ENCODE measurements around the gene NUB1.

NUB1 gene

GRCh38 chr7:151389768-151390597 is 48.4 kb downstream of the NUB1 start:
- no peak for DNase-seq (ENCODE audit: low read depth)

- DNase-seq (ENCODE audit: low read depth), result no peak
Measured at GRCh38 chr7:151390598-151391357, 49.2 kb downstream of the NUB1 start.

DNA sequence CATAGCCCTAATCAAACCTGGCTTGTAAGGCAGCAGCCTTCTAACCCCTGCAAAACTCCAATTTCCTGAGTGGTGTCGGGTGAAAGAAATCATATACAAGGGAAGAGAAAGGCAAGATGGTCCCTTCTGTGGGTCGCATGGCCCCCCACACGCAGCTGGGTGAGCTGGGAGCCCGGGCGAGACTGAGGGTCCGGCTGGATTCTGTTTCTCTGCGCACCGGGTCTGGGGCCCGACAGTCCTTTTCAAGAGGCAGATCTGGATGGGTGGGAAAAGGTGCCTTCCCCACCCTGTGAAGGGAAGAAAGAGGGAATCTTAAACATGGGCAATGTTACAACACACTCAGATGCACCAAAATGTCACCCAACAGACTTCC is 49.7 kb downstream of the NUB1 start:
- DNase-seq (ENCODE audit: low read depth), result no peak

DNA sequence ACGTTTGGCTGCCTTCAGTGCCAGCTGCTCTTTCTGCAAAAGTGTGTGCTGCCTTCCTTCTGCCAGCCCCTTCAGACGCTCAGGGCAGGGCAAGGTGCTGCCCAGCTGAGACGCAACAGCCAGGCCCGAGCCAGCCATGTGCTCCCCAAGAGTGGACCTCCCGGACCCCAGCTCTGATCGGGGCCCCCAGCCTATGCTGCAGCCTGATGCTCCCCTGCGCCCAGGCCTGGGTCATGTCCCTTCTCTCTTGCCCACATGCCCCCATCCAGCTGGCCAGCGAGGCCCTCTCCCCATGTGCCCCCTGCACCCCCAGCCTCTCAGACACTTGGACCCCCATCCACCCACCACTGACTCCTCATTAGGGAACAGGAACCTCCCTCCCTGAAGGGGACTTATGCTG is 50.4 kb downstream of the NUB1 start:
- DNase-seq (ENCODE audit: low read depth), result no peak

DNA sequence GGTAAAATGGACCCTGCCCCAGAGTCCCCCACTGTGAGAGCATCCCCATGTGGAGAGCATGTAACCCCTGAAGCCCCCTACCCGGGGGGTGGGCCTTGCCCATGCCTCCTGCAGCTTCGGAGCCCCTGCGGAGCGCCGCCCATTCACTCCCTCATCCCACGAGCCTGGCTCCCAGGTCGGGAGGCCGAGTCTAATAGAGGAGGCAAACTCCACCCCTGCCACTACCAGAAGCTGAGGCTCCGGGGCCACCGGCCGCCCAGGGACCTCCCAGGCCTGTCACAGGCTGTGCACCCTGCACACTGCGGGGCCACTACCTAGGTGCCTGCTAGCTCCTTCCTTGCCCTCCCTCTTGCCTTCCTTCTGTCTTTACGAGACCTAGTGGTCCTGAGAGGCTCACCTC is 50.8 kb downstream of the NUB1 start:
- DNase-seq (ENCODE audit: low read depth), result no peak

DNA sequence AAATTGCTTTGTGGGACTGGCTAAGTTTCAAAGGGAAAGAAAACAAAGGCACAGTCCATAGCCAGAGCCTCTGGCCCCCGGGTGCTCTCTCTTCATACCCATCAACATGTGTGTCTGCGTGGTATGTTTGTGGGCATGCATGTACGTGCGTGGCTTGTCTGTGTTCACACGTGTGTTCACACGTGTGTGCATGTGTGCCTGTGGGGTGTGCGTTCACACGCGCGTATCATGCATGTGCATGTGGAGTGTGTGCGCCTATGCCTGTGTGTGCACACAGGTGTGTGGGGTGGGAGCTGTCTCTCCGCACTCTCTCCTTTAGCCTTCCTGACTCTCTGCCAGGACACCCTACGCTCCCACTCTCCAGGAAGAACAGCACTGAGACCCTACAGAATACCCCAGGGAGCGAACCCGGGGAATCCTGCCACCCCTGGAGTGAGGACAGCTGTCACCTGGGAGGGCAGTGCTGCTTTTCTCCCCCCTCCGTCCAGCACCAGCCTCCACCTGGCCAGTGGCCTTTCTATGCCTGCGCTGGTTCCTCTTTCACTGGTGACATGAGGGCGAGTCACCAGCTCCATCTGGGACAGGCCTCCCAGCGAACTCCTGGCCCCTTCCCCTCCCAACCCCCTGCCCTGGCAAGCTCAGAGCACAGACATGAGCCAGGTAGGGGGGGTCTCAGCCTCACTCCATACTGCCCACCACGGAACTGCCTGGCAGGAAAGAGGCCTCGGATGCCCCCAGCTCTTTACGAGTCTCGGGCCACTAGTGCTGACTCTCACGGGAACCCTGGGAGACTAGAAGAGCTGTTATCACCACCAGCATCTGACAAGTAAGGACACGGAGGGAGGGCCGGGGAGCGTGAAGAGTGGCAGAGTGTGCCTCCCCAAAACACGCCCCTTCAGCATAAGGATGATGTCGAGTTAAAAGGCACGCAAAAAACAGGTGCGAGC is 51.7 kb downstream of the NUB1 start:
- no peak for DNase-seq (ENCODE audit: low read depth)

- no peak for DNase-seq (ENCODE audit: low read depth)
Measured at GRCh38 chr7:151394076-151395035, 52.7 kb downstream of the NUB1 start.

DNA sequence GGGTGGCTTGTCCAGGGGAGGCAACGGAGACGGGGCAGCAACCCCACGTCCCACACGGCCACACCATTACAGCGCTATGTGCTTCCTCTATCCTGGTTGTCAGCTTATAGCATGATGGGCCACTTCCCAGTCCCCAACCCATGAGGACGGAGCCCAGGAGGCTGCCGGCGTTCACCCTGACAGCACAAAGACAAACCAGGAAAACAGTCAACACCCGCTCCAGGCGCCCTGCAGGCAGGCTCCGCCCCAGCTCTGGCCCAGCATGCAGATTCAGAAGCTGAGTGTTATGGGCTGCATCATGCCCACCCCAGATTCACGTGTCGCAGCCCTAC is 53.4 kb downstream of the NUB1 start:
- DNase-seq (ENCODE audit: low read depth), result no peak

GRCh38 chr7:151396328-151396970 is 54.8 kb downstream of the NUB1 start:
- no peak for DNase-seq (ENCODE audit: low read depth)

- DNase-seq (ENCODE audit: low read depth), result no peak
Measured at GRCh38 chr7:151397026-151397425, 55.4 kb downstream of the NUB1 start.

GRCh38 chr7:151398446-151399304 is 57.1 kb downstream of the NUB1 start:
- DNase-seq (ENCODE audit: low read depth), result no peak

DNA sequence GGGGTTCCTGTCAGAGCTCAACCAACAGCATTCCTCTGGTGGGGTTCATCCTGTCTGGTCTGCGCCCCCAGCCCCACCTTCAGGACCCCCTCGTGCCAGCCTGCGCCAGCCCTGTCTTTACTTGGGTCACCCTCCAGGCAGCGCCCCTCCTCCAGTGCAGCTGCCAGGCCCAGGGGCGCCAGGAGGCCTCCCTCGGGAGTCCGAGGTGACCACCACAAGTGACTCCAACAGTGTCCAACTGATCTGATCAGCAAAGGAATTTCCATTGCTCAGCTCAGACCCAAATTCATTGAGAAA is 57.6 kb downstream of the NUB1 start:
- no peak for DNase-seq (ENCODE audit: low read depth)

DNA sequence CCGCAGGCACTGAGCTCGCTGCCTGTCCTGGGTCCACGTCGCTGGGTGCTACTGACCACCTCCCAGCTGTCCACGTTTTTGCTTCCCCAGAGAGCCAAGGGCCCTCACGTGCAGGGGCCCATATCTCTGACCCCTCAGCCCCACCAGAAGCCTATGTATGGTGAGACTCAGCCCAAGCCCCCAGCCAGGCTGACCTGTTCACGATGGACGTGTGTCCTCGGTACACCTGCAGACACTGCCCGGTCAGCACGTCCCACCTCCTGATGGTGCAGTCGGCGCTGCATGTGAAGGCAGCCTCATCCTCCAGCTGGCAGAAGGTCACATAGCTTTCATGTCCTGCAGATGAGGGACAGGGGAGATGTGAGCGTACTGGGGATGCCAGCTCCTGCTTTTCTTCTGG is 58.3 kb downstream of the NUB1 start:
- no peak for DNase-seq (ENCODE audit: low read depth)

DNA sequence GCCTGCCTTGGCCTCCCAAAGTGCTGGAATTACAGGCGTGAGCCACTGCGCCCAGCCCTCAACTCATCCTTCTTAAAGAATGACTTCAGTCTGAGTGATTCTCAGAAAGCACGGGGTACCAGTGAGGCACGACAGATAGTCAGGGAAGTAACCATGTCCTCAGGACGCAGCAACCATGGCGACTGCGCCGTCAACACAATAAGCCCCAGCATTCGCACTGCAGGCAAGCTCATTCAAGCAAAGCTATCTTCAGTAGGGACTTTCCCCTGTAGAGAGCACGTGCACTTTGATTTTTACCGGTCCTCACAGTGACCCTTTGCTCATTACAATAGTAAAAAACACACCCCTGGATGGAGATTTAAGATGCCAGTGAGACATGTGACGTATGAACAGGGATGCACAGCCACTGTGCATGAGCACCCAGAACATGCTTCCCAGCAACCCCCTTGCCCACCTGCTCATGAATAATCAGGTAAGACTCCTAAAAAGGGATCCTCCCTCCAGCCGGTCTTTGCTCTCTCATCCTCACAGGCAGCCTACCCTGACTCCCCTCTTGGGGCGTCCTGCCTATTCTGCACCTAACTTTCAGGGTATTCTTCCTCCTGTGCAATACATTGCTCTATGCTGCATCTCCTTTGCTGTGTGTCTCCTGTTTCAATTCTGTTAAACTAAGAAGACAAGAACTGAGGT is 59.2 kb downstream of the NUB1 start:
- DNase-seq (ENCODE audit: low read depth), result no peak

DNA sequence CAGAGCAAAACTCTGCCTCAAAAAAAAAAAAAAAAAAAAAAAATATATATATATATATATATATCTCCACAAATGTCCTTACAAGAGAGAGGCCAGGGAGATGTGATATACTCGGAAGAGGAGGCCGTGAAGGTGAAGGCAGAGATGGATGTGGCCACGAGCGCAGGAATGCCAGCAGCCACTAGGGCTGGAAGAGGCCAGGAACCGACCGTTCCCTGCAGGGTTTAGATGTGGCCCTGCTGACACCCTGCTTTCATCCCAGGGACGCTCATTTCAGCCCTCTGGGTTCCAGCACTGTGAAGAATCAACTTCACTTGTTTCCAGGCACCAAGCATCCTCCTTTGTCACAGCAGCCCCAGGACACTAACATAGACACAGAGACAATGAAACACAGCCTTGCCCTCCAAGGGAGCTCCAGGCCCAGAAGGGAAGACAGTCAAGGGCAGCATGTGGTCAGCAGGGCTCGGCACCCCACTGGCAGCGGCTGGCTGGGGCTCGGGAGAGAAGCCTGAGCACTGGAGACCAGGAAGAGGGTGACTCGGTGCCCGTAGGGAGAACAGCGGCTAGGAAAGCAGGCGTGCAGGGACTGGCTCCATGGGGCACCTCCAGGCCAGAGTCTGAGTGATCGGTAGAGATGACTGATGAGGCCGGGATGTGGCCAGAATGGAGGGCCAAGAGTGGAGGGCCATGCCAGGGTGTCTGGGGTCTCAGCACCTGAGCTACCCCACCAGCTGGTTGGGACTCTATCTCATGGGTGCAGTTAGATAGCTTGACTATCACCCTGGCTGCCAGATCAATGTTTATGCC is 60.6 kb downstream of the NUB1 start:
- no peak for DNase-seq (ENCODE audit: low read depth)

GRCh38 chr7:151403764-151404163 is 62.2 kb downstream of the NUB1 start:
- no peak for DNase-seq (ENCODE audit: low read depth)

DNA sequence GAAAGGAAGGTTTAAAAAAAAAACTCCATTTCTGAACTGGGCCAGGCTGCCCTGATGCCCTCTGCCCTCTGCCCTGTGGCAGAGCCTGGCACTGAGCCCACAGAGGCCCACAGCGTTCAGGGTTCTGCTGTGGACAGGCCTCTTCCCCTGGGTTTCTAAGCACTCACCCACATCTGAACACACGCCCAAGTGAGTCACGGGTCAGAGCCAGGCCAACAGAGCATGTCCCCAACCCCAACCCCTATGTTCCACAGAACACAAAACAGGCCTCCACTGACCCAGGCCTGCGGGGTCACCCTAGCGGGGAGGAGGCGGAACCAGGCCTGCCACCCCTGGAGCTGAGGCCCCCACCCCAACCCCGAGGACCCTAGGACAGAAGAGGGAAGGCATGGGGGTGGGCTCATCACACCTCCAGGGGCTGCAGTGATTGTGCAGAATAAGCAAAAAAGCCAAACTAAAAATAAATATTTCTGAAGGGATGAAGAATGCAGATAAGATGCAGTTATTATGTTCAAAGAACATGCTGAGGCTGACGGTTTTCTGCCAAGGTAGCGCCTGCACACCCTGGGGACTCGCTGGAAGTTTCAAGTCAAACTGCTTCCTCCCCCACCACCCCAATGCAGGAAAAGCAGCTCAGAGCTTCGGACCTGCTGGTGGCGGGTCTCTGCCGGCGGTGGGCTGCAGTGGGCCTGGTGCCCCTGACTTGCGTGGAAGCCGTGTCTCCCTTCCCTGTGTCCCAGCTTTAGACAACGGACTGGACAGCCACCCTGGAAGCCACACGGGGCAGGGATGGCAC is 62.8 kb downstream of the NUB1 start:
- no peak for DNase-seq (ENCODE audit: low read depth)

DNA sequence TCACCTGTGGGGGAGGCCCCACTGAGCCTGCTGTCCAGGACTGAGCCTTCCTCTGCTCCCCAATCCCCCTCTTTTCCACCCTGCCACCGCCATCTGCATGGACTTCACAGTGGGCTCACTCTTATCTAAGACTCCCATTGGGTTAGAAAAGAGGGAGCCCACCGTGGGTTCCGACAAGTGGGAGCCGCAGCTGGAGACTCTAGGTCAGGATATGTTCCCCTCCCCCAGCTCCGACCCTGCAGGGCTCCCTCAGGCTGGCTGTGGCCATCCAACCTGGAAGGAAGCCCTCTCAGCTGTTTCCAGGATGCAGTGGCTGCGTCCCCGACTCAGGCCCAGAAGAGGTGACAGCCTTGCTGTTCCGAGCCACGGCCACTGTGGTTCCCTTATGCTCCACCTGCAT is 63.4 kb downstream of the NUB1 start:
- no peak for DNase-seq (ENCODE audit: low read depth)

All from non-pigmented ciliary epithelial cell (primary cell).